AG04449 (cell line): ENCODE measurements around the gene EID1.

ENCODE experiments used
- CTCF ChIA-PET: fragments of 350-600 bp; formaldehyde crosslinking; extraction: SDS; loops from one replicate; lab custom pipeline; 2021; ENCODE audit warnings: antibody characterized with exemption; lab: Yijun Ruan, JAX
- POLR2A ChIA-PET: fragments of 400-600, 350-600 bp; formaldehyde crosslinking; extraction: SDS; loops from one replicate; lab custom pipeline; 2020; ENCODE audit warnings: antibody characterized with exemption, inconsistent platforms; lab: Yijun Ruan, JAX
- DNase-seq: peaks from one replicate; pipeline ENCODE4 v3.0.0-alpha.2; 2010; ENCODE audit warnings: low read depth, low spot score
- H3K4me3 ChIP-seq: 2 replicates; pipeline ENCODE4 v1.5.1; 2011; ENCODE audit warnings: low read depth, mild to moderate bottlenecking, control low read depth, low read length
- CTCF ChIP-seq: IDR thresholded peaks from one replicate; pipeline ENCODE4 v1.5.1; 2011; ENCODE audit warnings: mild to moderate bottlenecking, moderate library complexity, low read length, control low read depth, inconsistent platforms; ENCODE audit not compliant: insufficient read depth; ENCODE audit errors: missing control alignments

The EID1 gene

GRCh38 chr15:48862705-48863104 lies 15.2 kb upstream of the EID1 start:
- DNase-seq: no peak
- ChIA-PET POLR2A (no interaction called here), CTCF (interaction anchor here (0.9 to 11.1 kb wide), 31 partner anchors 9 to 1283 kb away, joined by 3 to 166 read pairs (median 10); partner anchors contain the start of genes EID1, FGF7 and SHC4)
- no peak overlapping the region for H3K4me3 ChIP-seq
- TF ChIP-seq CTCF: no peak

DNA sequence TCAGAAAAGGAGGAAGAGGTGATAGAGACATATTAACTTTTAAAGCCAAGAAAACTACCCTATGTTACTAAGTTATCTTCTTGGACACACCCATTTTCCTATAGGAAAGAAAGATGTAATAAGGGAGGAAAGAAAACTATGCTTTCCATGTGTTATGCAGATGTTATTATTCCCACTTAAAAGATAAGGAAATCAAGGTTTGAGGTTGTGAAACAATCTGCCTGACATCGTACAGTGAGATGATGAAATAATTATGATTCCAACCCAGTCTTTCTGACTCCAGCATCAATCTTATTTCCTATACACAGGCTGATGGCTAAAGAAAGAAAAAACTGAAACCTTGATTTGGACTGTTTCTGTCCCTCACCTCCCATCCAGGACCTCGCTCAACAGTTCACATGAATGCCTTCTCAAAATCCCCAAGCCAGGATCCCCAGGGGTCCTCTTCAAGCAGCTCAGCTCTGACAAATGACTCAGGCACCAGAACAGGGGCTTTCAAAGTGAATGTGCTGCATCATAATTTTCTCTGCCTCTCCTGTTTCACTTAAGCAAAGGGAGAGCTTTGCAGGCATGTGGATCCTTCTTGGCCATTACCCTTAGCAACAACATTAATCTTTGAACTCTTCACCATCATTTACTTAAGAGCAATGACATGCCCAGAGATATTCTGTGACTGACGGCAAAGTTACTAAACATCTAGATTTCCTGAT lies 12.4 kb upstream of the EID1 start:
- ChIA-PET POLR2A (no interaction called here), CTCF (interaction anchor here (0.9 to 11.1 kb wide), 8 partner anchors 12 to 1280 kb away, joined by 3 to 166 read pairs (median 4); partner anchors contain the start of genes EID1 and SHC4)
- no peak overlapping the region for H3K4me3 ChIP-seq
- TF ChIP-seq CTCF: no peak
- DNase-seq: no peak

DNA sequence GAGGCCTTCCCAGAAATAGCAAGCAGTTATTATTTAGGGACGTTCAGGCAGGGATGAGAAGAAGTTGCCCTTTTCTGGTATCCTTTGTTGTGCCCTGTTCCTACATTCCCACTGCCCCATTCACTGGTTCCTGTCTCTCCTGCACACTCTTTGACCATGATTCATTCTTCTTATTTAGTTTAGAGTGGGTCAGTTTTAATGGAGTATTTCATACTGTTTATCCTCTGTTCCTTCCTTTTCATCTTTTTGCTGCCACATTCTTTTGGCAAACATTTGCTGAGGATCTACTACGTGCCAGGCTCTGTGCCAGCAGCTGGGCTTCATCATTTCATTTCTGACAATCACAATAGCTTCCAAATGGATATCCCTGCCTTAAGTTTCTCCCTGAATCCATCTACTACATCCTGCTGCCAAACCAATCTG lies 11.8 kb upstream of the EID1 start:
- no peak overlapping the region for H3K4me3 ChIP-seq
- no peak for TF ChIP-seq CTCF
- CTCF ChIA-PET: interaction anchor here (1.4 to 11.1 kb wide), 4 partner anchors 12 to 282 kb away, joined by 4 to 166 read pairs (median 19); partner anchors contain the start of genes EID1 and SHC4
- DNase-seq: no peak
- POLR2A ChIA-PET: no interaction called here

DNA sequence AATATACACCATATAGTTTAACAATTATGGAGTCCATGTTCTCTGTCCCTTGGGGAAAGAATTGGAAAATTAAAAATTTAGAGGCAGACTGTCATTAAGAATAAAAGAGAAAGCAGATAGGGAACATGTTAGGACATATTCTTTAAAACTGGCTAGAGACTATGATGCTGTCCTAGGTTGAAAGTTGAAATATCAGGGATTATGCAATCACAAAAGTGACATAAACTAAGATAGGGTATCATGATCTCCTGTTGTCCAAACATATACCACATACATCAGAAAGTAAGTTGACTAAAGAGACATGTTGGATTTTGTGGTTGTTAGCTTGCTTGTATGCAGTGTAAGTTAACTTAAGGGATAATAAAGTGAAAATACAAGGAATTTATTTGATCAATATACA lies 9.9 kb upstream of the EID1 start:
- no peak overlapping the region for H3K4me3 ChIP-seq
- TF ChIP-seq CTCF: no peak
- ChIA-PET POLR2A (interaction anchor here (1.1 kb wide), 1 partner anchor 10 kb away, joined by 4 read pairs; the partner anchor contains the start of gene EID1), CTCF (interaction anchor here (1.5 to 11.1 kb wide), 4 partner anchors 10 to 278 kb away, joined by 4 to 166 read pairs (median 20); partner anchors contain the start of genes EID1 and SHC4)
- no peak for DNase-seq

- TF ChIP-seq CTCF: no peak
- H3K4me3 ChIP-seq: no peak overlapping the region
- CTCF ChIA-PET: interaction anchor here (1.5 to 6.6 kb wide), 3 partner anchors 10 to 278 kb away, joined by 4 to 34 read pairs (median 6); partner anchors contain the start of gene EID1
- DNase-seq: peak; percentile 54
- POLR2A ChIA-PET: interaction anchor here (1.1 kb wide), 1 partner anchor 9 kb away, joined by 4 read pairs; the partner anchor contains the start of gene EID1
Measured at GRCh38 chr15:48868536-48868935, 9.4 kb upstream of the EID1 start.

- CTCF ChIA-PET: interaction anchor here (0.8 to 6.6 kb wide), 5 partner anchors 8 to 276 kb away, joined by 3 to 34 read pairs (median 14); no protein-coding TSS in a partner anchor
- no peak for TF ChIP-seq CTCF
- POLR2A ChIA-PET: no interaction called here
- DNase-seq: no peak
- no peak overlapping the region for H3K4me3 ChIP-seq
Measured at GRCh38 chr15:48869966-48870365, 8.0 kb upstream of the EID1 start.
